ENCODE measurements around the gene DNASE1L3. TPM values are rescaled to one million over a fixed set of nuclear protein-coding genes. Genes with fewer than 3 reads are reported as not detected.
A peak's percentile ranks its signal among the peaks of the same experiment; 100 is the strongest.

The DNASE1L3 gene
- total and polyA plus RNA-seq, 2 of the 13 experiments (the other 11 are each of a cell fraction or from before 2014, with no cell fraction given): 0.86 to 1.7 TPM

DNA sequence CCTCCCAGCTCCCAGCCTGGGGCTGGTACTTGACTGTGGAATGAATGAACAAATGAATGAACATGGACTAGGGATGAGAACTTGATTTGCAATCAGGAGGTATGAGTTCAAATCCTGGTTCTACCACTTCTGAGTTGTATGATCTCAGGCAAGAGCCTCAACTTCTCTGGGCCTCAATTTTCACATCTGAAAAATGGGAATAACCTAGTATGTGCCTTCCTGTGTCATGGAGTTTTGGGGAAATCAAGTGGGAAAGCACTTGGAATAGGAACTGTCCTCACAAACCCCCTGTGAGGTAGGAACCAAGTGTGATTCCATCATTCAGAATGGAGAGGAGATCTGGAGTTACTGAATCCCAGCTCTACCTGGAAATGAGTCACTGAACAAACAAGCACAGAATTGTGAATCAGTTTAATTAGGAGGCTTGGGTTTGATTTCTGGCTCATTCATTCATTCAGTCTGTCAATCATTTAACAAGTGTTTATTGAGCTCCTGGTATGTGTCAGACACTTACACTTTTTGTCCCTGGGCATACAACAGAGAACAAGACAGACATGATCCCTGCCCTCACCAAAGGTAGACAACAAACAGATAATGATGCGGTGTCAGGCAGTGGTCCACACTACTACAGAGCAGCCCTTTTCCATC is 29.7 kb downstream of the DNASE1L3 start (continued):
- TF ChIP-seq, protein P1, sequence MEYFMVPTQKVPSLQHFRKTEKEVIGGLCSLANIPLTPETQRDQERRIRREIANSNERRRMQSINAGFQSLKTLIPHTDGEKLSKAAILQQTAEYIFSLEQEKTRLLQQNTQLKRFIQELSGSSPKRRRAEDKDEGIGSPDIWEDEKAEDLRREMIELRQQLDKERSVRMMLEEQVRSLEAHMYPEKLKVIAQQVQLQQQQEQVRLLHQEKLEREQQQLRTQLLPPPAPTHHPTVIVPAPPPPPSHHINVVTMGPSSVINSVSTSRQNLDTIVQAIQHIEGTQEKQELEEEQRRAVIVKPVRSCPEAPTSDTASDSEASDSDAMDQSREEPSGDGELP (IDR thresholded peaks at IDR 0.05; ENCODE audit: borderline replicate concordance, low read depth): 0 out of 2 replicates have a peak, but pooled peaks have one; percentile 23
- TF ChIP-seq MIER3 (CRISPR knock-in tag; IDR thresholded peaks at IDR 0.05; ENCODE audit: borderline replicate concordance) (no peak), HOMEZ (CRISPR knock-in tag; IDR thresholded peaks at IDR 0.05; ENCODE audit: low read depth) (0 out of 2 replicates have a peak, but pooled peaks have one; percentile 12), NONO (IDR thresholded peaks at IDR 0.05) (no peak), NONO (CRISPR knock-in tag; conservative IDR thresholded peaks at IDR 0.05) (no peak), TFE3 (CRISPR knock-in tag; IDR thresholded peaks at IDR 0.05) (no peak), ZNF12 (CRISPR knock-in tag; IDR thresholded peaks at IDR 0.05) (no peak), ZNF230 (CRISPR knock-in tag; IDR thresholded peaks at IDR 0.05) (no peak), TBL1XR1 (IDR thresholded peaks at IDR 0.05; ENCODE audit: borderline replicate concordance, low read length, partially characterized antibody) (no peak), KLF12 (CRISPR knock-in tag; IDR thresholded peaks at IDR 0.05; ENCODE audit: borderline replicate concordance) (no peak), AGO2 (optimal IDR thresholded peaks at IDR 0.05; ENCODE audit: low read depth, low read length) (no peak), HNF4A (CRISPR knock-in tag; IDR thresholded peaks at IDR 0.05) (peak; percentile 2; the same call in 1 of the 2 replicates), RBM39 (IDR thresholded peaks at IDR 0.05; ENCODE audit: low read depth, low read length, poor library complexity, severe bottlenecking) (no peak), MTF2 (CRISPR knock-in tag; IDR thresholded peaks at IDR 0.05; ENCODE audit: borderline replicate concordance) (no peak), ZNF44 (CRISPR knock-in tag; IDR thresholded peaks at IDR 0.05) (no peak), NFE2L2 (IDR thresholded peaks at IDR 0.05; ENCODE audit: low read length) (no peak), ZIK1 (CRISPR knock-in tag; IDR thresholded peaks at IDR 0.05; ENCODE audit: borderline replicate concordance, low read depth) (no peak), ZNF570 (CRISPR knock-in tag; IDR thresholded peaks at IDR 0.05; ENCODE audit: borderline replicate concordance) (no peak)
- TF ChIP-seq, protein P2, sequence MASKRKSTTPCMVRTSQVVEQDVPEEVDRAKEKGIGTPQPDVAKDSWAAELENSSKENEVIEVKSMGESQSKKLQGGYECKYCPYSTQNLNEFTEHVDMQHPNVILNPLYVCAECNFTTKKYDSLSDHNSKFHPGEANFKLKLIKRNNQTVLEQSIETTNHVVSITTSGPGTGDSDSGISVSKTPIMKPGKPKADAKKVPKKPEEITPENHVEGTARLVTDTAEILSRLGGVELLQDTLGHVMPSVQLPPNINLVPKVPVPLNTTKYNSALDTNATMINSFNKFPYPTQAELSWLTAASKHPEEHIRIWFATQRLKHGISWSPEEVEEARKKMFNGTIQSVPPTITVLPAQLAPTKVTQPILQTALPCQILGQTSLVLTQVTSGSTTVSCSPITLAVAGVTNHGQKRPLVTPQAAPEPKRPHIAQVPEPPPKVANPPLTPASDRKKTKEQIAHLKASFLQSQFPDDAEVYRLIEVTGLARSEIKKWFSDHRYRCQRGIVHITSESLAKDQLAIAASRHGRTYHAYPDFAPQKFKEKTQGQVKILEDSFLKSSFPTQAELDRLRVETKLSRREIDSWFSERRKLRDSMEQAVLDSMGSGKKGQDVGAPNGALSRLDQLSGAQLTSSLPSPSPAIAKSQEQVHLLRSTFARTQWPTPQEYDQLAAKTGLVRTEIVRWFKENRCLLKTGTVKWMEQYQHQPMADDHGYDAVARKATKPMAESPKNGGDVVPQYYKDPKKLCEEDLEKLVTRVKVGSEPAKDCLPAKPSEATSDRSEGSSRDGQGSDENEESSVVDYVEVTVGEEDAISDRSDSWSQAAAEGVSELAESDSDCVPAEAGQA (IDR thresholded peaks at IDR 0.05; ENCODE audit: low read depth): no peak
- TF ChIP-seq, protein P2 (CRISPR knock-in tag; IDR thresholded peaks at IDR 0.05; ENCODE audit: borderline replicate concordance): no peak
